ENCODE data around the gene KCNQ2.
A peak's percentile ranks its signal among the peaks of the same experiment; 100 is the strongest.

The KCNQ2 gene

DNA sequence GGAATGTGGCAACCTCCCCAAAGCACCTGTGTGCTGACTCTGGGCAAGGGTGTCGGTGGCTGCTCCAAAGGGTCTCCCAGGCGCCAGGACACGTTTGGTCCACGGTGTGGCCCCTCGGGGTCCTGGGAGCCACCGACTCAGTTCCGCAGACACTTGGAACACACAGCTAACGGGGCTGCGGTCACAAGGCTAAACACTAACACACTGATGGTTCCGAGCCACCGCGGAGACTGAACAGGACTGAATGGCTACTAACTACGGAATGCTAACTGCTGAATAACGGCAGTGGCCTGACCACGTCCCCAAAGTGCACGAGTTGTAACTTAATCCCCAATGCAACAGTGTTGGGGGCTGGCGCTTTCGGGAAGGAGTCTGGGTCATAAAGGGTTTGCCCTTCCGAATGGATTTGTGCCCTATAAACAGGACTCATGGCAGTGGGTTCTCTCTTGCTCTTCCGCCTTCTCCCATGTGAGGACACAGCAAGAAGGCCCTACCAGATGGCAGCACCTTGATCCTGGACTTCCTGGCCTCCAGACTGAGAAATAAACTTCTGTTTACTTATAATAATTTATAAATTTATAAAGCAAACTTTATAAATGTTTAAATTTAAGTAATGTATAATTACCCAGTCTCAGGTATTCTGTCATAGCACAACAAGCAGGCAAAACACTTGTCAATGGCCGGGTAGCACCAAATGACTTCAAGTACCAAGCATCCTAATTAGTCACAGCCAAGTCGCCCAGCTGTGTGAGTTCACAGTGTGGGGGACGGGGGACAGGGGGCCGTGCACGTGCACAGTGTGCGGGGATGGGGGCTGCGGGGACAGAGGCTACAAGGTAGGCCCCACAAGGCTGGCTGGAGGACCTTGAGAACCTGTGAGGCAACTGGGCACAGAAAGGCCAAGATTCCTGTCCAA lies 28.7 kb upstream of the KCNQ2 start:
- no peak for DNase-seq (ENCODE audit: low read depth)
- TF ChIP-seq, protein P1, sequence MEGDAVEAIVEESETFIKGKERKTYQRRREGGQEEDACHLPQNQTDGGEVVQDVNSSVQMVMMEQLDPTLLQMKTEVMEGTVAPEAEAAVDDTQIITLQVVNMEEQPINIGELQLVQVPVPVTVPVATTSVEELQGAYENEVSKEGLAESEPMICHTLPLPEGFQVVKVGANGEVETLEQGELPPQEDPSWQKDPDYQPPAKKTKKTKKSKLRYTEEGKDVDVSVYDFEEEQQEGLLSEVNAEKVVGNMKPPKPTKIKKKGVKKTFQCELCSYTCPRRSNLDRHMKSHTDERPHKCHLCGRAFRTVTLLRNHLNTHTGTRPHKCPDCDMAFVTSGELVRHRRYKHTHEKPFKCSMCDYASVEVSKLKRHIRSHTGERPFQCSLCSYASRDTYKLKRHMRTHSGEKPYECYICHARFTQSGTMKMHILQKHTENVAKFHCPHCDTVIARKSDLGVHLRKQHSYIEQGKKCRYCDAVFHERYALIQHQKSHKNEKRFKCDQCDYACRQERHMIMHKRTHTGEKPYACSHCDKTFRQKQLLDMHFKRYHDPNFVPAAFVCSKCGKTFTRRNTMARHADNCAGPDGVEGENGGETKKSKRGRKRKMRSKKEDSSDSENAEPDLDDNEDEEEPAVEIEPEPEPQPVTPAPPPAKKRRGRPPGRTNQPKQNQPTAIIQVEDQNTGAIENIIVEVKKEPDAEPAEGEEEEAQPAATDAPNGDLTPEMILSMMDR (conservative IDR thresholded peaks at IDR 0.05; ENCODE audit: low read length) = no peak
- H3K4me3 ChIP-seq (ENCODE audit: low read length) = no peak overlapping the region

DNA sequence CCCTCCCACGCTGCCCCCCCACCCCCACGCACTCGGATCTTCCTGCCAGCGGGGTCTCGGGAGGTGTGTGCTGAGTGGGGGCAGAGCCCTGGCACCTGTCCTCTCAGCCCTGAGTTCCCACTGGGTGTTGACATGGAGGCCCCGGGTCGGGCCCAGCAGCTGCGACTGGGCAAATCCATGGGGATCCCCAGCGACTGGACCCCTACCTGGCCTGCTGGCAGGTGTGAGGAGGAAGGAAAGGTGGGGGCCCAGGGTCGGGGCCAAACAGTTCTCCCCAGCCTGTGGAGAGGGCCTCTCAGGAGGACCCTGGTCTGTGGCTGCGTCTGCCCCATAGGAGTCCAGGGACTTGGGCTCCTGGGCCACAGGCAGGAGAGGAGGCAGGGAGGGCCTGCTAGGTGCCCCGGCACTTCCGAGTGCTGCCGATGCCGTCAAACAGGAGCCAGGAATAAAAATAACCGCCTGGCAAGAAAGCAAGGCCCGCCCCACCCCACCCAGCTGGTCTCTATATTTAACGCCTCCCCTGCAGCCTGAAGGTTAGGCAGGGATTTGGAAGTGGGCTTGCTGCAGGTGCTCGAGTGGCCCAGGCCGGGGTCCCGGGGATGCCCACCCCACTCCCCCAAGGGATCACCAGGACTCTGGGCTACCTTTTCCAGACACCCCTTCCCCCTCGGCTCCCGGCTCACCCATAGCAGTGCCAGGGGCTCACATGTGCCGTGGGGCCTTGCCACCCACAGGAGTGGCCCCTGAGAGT lies 27.9 kb upstream of the KCNQ2 start:
- TF ChIP-seq, protein P1 (conservative IDR thresholded peaks at IDR 0.05; ENCODE audit: low read length) = no peak
- DNase-seq (ENCODE audit: low read depth) = no peak

DNA sequence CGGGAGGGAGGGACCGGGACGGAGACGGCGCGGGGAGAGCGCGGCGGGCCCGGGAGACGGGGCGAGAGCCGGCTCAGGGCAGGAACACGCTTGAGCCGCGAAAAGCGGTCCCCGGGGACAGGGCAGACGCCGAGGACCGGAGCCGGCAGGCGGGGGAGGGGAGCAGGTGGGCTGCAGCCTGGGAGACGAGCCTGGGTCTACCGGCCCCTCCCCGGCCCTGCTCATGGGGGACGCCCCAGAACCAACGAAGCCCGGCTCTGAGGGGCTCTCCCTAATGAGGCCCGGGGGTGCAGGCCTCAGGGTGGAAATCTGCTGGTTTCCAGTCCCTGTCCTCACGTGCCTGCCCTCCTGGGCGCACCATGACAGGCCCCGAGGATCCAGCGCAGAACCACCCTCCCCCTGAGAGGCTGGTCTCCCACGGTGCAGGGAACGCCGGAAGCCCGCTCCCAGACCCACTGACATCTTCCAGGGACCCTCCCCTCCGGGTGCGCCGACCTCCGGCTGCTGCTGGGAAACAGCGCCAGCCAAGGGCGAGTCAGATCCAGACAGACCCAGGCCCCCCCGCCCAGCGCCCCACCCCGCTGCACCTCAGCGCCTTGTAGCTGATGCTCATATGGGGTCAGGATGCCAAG lies 27.0 kb upstream of the KCNQ2 start:
- no peak overlapping the region for H3K4me3 ChIP-seq (ENCODE audit: low read length)
- TF ChIP-seq, protein P1 (conservative IDR thresholded peaks at IDR 0.05; ENCODE audit: low read length) = no peak
- no peak for DNase-seq (ENCODE audit: low read depth)

More for the DNA sequence above, 27.9 kb upstream of the KCNQ2 start:
- no peak overlapping the region for H3K4me3 ChIP-seq (ENCODE audit: low read length)

DNA sequence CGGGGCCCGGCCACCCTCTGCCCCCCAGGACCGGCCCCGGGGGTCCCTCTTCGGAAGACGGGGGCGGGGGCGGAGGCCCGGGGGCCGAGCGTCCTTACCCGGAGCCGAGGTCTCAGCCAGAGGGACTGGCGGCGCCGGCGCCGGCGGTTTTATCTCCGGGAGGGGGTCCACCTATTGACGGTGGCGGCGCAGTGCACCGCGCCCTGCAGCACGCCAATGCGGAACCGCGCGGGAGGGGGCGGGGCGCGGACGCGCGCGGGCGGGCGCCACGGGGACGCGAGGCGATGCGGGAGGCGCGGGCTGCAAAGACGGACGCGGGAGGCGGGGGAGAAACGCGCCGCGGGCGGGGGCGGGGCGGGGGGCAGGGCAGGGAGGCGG lies 26.5 kb upstream of the KCNQ2 start, which contains the start of gene EEF1A2:
Gene EEF1A2 (minus strand): TSS at position 124 of the 378 bp plus-strand sequence. CDS start 1,320 bp downstream, outside the sequence.
- no peak within 1 kb of the TSS for H3K4me3 ChIP-seq (ENCODE audit: low read length)
- TF ChIP-seq, protein P1 (conservative IDR thresholded peaks at IDR 0.05; ENCODE audit: low read length) = no peak

DNA sequence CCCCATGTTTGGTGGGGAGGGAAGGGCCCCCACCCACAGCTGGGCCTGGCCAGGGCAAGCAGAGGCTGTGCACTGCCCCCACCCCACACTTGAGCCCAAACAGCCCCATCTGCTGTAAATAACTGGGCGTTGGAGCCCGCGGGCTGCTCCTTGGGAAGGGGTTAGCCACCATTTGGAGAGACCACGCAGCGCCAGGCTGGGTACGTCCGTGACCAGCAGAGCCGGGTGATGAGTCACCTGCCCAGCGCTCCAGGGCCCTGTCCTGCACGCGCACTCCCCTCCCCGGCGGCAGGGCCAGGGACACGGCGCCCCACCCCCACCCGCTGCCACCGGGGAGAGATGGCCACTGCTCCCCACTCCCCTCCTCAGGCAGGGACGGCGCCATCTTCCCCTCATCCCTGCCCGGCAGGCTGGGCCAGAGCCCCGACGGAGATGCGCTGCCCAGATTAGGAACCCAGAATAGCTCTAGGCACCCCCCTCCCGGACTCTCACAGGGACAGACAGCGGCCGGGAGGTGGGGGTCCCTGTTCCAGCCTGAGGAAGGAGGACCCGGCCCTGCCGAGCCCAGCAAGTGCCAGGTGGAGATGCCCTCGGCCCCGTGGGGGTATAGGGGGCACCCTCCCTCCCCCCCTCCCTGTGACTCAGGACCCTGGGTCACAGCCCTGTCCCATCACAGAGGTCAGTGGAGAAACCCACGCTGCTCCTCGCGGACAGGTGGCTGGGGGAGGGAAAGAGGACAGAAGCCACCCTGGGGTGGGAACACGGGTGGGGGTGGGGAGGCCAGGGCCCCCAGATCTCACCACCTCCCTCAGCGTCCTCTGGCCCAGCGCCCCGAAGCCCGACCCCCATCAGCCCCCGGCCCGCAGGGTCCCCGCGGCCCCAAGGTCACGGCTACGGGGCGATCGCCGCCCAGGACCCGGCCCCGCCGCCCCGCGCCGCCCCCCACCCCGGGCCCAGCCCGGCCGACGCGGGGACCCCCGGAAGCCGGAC lies 25.8 kb upstream of the KCNQ2 start:
- peak; percentile 30 for DNase-seq (ENCODE audit: low read depth)
- TF ChIP-seq, protein P1 (conservative IDR thresholded peaks at IDR 0.05; ENCODE audit: low read length) = no peak

More for the DNA sequence above, 26.5 kb upstream of the KCNQ2 start, which contains the start of gene EEF1A2:
- no peak for DNase-seq (ENCODE audit: low read depth)

More for the DNA sequence above, 25.8 kb upstream of the KCNQ2 start:
- H3K4me3 ChIP-seq (ENCODE audit: low read length) = no peak overlapping the region

Measured in AG10803 (cell line).